Sigmoid colon (tissue), 4 donors: ENCODE measurements around the gene CHDH.

Source experiments
- EP300 ChIP-seq, 4 donors: sonication (generic); formaldehyde crosslinking; IDR thresholded peaks; one replicate each; pipeline ENCODE4 v1.6.1; 2017; ENCODE audit warnings: antibody characterized with exemption in 4 of 4
- POLR2A ChIP-seq, 2 donors: fragments of 450-650 bp; IDR thresholded peaks; one replicate each; pipeline ENCODE4 v1.6.1; 2016; ENCODE audit warnings: antibody characterized with exemption in 2 of 2, mild to moderate bottlenecking in 2 of 2, moderate library complexity in 2 of 2
- POLR2AphosphoS5 ChIP-seq, 4 donors: sonication (generic); formaldehyde crosslinking; IDR thresholded peaks; one replicate each; pipeline ENCODE4 v1.6.1; 2017; ENCODE audit warnings: antibody characterized with exemption in 4 of 4

GRCh38 chr3:53829605-53830004 lies 16.6 kb downstream of the CHDH start:
- no peak for TF ChIP-seq POLR2A (IDR thresholded peaks at IDR 0.05)
- no peak for TF ChIP-seq EP300 (IDR thresholded peaks at IDR 0.05)
- TF ChIP-seq POLR2AphosphoS5 (IDR thresholded peaks at IDR 0.05), result no peak
